ENCODE data around the gene KRTAP19-5.
"Not testable (repeated sequence)": the region's sequence is repeated elsewhere in the genome, so short reads cannot be mapped to it uniquely, and the experiment has no call there.

The KRTAP19-5 gene

GRCh38 chr21:30502041-30502440 is at the start of gene KRTAP19-5:
KRTAP19-5 (minus strand) TSS chr21:30502141; CDS start chr21:30502090, 51 bp downstream.
- DNase-seq, result no peak

- DNase-seq, result no peak
These were observed 39.8 kb upstream of the KRTAP19-5 start, which contains the start of gene KRTAP19-6 for GRCh38 chr21:30541764-30542163. KRTAP19-6 (minus strand) TSS chr21:30541864; CDS start chr21:30541833, 31 bp downstream.

- no peak for DNase-seq
These were observed 16.9 kb upstream of the KRTAP19-5 start for GRCh38 chr21:30518876-30519275.

GRCh38 chr21:30515681-30516080 is 13.7 kb upstream of the KRTAP19-5 start:
- DNase-seq, result no peak

- not testable (repeated sequence) for DNase-seq
These were observed 3.8 kb upstream of the KRTAP19-5 start for GRCh38 chr21:30505621-30506205.

- DNase-seq, result no peak
These were observed 4.9 kb downstream of the KRTAP19-5 start, which contains the start of gene KRTAP19-4 for GRCh38 chr21:30497065-30497464. KRTAP19-4 (minus strand) TSS chr21:30497165; CDS start chr21:30497110, 55 bp downstream.

GRCh38 chr21:30491963-30492428 is 9.9 kb downstream of the KRTAP19-5 start, which contains the start of gene KRTAP19-3:
KRTAP19-3 (minus strand) TSS chr21:30492013; CDS start chr21:30491957, 56 bp downstream.
- DNase-seq, result no peak

GRCh38 chr21:30487336-30487735 is 14.6 kb downstream of the KRTAP19-5 start, which contains the start of gene KRTAP19-2:
KRTAP19-2 (minus strand) TSS chr21:30487436; CDS start chr21:30487348, 88 bp downstream.
- no peak for DNase-seq

- no peak for DNase-seq
These were observed 15.8 kb downstream of the KRTAP19-5 start for GRCh38 chr21:30486180-30486579.

GRCh38 chr21:30482130-30482529 is 19.8 kb downstream of the KRTAP19-5 start:
- DNase-seq, result no peak

- no peak for DNase-seq
These were observed 21.8 kb downstream of the KRTAP19-5 start, which contains the start of gene KRTAP19-1 for GRCh38 chr21:30480145-30480544. KRTAP19-1 (minus strand) TSS chr21:30480367; CDS start chr21:30480317, 50 bp downstream.

GRCh38 chr21:30479259-30479658 is 22.7 kb downstream of the KRTAP19-5 start:
- DNase-seq, result no peak

- DNase-seq, result no peak
These were observed 23.9 kb downstream of the KRTAP19-5 start for GRCh38 chr21:30478004-30478403.

GRCh38 chr21:30468900-30469714 is 32.8 kb downstream of the KRTAP19-5 start:
- no peak for DNase-seq

GRCh38 chr21:30463713-30464112 is 38.2 kb downstream of the KRTAP19-5 start:
- no peak for DNase-seq
